ENCODE results near the gene SLC38A4. TPM values are rescaled to one million over a fixed set of nuclear protein-coding genes. Genes with fewer than 3 reads are reported as not detected.

The SLC38A4 gene
- total and polyA plus RNA-seq, 2 experiments from 2014 or later, result 16.5 to 37.3 TPM

- TF ChIP-seq EZH2phosphoT487 (IDR thresholded peaks at IDR 0.05; ENCODE audit: low read depth, severe bottlenecking, unreplicated experiment), result no peak
- no peak for TF ChIP-seq EZH2 (IDR thresholded peaks at IDR 0.05; ENCODE audit: borderline replicate concordance)
- TF ChIP-seq CTCF (IDR thresholded peaks at IDR 0.05; ENCODE audit: poor library complexity), result no peak
- no peak for DNase-seq (ENCODE audit: low spot score)
- Histone ChIP-seq H3K9me3 (ENCODE audit: low read depth) (no peaks in the 10 kb centered on the region), H2AFZ (no peak overlapping the region), H4K20me1 (ENCODE audit: insufficient read depth, poor library complexity, severe bottlenecking) (no peaks in the 10 kb centered on the region), H3K4me3 (no peak overlapping the region), H3K27me3 (peaks cover 12% of the 10 kb centered on the region), H3K9me2 (replicated peaks; ENCODE audit: insufficient read depth) (no peaks in the 10 kb centered on the region), H3K4me2 (peak overlapping the region; percentile 85), H3K36me3 (replicated peaks; ENCODE audit: insufficient read depth, low read depth) (no peaks in the 10 kb centered on the region), H3K27ac (no peak overlapping the region), H3K4me1 (ENCODE audit: insufficient read depth) (no peaks in the 10 kb centered on the region), H3K79me2 (no peaks in the 10 kb centered on the region)
- WGBS (ENCODE audit: low lambda C conversion rate, missing lambda C conversion rate), result 100% methylated on average over 2 of the region's 2 CpGs
Observed at GRCh38 chr12:46824709-46825108, 1.1 kb downstream of the SLC38A4 start.

GRCh38 chr12:46818642-46819041 lies 7.2 kb downstream of the SLC38A4 start:
- Histone ChIP-seq H3K27me3 (no peaks in the 10 kb centered on the region), H3K4me2 (no peak overlapping the region), H3K4me3 (no peak overlapping the region), H4K20me1 (ENCODE audit: insufficient read depth, poor library complexity, severe bottlenecking) (no peaks in the 10 kb centered on the region), H3K4me1 (ENCODE audit: insufficient read depth) (no peaks in the 10 kb centered on the region), H3K36me3 (replicated peaks; ENCODE audit: insufficient read depth, low read depth) (no peaks in the 10 kb centered on the region), H2AFZ (no peak overlapping the region), H3K9me2 (replicated peaks; ENCODE audit: insufficient read depth) (no peaks in the 10 kb centered on the region), H3K79me2 (no peaks in the 10 kb centered on the region), H3K9me3 (ENCODE audit: low read depth) (no peaks in the 10 kb centered on the region), H3K27ac (no peak overlapping the region)
- TF ChIP-seq CTCF (IDR thresholded peaks at IDR 0.05; ENCODE audit: poor library complexity) (no peak), EZH2phosphoT487 (IDR thresholded peaks at IDR 0.05; ENCODE audit: low read depth, severe bottlenecking, unreplicated experiment) (no peak), EZH2 (IDR thresholded peaks at IDR 0.05; ENCODE audit: borderline replicate concordance) (no peak)
- no peak for DNase-seq (ENCODE audit: low spot score)

GRCh38 chr12:46815809-46816208 lies 10.0 kb downstream of the SLC38A4 start:
- H3K4me3 ChIP-seq, result no peak overlapping the region
- no peaks in the 10 kb centered on the region for H4K20me1 ChIP-seq (ENCODE audit: insufficient read depth, poor library complexity, severe bottlenecking)
- DNase-seq (ENCODE audit: low spot score), result no peak
- no peaks in the 10 kb centered on the region for H3K79me2 ChIP-seq
- H3K9me2 ChIP-seq (replicated peaks; ENCODE audit: insufficient read depth), result no peaks in the 10 kb centered on the region
- H3K27me3 ChIP-seq, result no peaks in the 10 kb centered on the region
- no peak overlapping the region for H3K4me2 ChIP-seq
- 71% methylated on average over 2 of the region's 2 CpGs for WGBS (ENCODE audit: low lambda C conversion rate, missing lambda C conversion rate)
- no peaks in the 10 kb centered on the region for H3K9me3 ChIP-seq (ENCODE audit: low read depth)
- H3K4me1 ChIP-seq (ENCODE audit: insufficient read depth), result no peaks in the 10 kb centered on the region
- H3K36me3 ChIP-seq (replicated peaks; ENCODE audit: insufficient read depth, low read depth), result no peaks in the 10 kb centered on the region
- no peak overlapping the region for H2AFZ ChIP-seq
- no peak overlapping the region for H3K27ac ChIP-seq
- TF ChIP-seq EZH2phosphoT487 (IDR thresholded peaks at IDR 0.05; ENCODE audit: low read depth, severe bottlenecking, unreplicated experiment), result no peak
- no peak for TF ChIP-seq CTCF (IDR thresholded peaks at IDR 0.05; ENCODE audit: poor library complexity)
- no peak for TF ChIP-seq EZH2 (IDR thresholded peaks at IDR 0.05; ENCODE audit: borderline replicate concordance)

GRCh38 chr12:46814143-46814542 lies 11.7 kb downstream of the SLC38A4 start:
- Histone ChIP-seq H3K27ac (no peak overlapping the region), H3K4me3 (no peak overlapping the region), H3K4me2 (no peak overlapping the region), H3K36me3 (replicated peaks; ENCODE audit: insufficient read depth, low read depth) (no peaks in the 10 kb centered on the region), H3K79me2 (no peaks in the 10 kb centered on the region), H3K27me3 (no peaks in the 10 kb centered on the region), H3K9me3 (ENCODE audit: low read depth) (no peaks in the 10 kb centered on the region), H4K20me1 (ENCODE audit: insufficient read depth, poor library complexity, severe bottlenecking) (no peaks in the 10 kb centered on the region), H3K4me1 (ENCODE audit: insufficient read depth) (no peaks in the 10 kb centered on the region), H2AFZ (no peak overlapping the region), H3K9me2 (replicated peaks; ENCODE audit: insufficient read depth) (no peaks in the 10 kb centered on the region)
- DNase-seq (ENCODE audit: low spot score), result no peak
- TF ChIP-seq CTCF (IDR thresholded peaks at IDR 0.05; ENCODE audit: poor library complexity) (no peak), EZH2 (IDR thresholded peaks at IDR 0.05; ENCODE audit: borderline replicate concordance) (no peak), EZH2phosphoT487 (IDR thresholded peaks at IDR 0.05; ENCODE audit: low read depth, severe bottlenecking, unreplicated experiment) (no peak)
- WGBS (ENCODE audit: low lambda C conversion rate, missing lambda C conversion rate), result 67% methylated on average over 2 of the region's 2 CpGs
